22Rv1 (cell line): ENCODE measurements around the gene TAGAP.

Experiments used
- H3K27ac ChIP-seq: fragments of 450-650 bp; 2 replicates; pipeline ENCODE4 v1.5.1; 2017
- ZFX ChIP-seq: fragments of 450-650 bp; IDR thresholded peaks from 2 replicates; pipeline ENCODE4 v1.6.1; 2017; ENCODE audit warnings: antibody characterized with exemption, borderline replicate concordance
- TF ChIP-seq, protein P1 (sequence below): fragments of 450-650 bp; IDR thresholded peaks from 2 replicates; pipeline ENCODE4 v1.5.1; 2017; ENCODE audit warnings: mild to moderate bottlenecking

TAGAP gene, protein sequence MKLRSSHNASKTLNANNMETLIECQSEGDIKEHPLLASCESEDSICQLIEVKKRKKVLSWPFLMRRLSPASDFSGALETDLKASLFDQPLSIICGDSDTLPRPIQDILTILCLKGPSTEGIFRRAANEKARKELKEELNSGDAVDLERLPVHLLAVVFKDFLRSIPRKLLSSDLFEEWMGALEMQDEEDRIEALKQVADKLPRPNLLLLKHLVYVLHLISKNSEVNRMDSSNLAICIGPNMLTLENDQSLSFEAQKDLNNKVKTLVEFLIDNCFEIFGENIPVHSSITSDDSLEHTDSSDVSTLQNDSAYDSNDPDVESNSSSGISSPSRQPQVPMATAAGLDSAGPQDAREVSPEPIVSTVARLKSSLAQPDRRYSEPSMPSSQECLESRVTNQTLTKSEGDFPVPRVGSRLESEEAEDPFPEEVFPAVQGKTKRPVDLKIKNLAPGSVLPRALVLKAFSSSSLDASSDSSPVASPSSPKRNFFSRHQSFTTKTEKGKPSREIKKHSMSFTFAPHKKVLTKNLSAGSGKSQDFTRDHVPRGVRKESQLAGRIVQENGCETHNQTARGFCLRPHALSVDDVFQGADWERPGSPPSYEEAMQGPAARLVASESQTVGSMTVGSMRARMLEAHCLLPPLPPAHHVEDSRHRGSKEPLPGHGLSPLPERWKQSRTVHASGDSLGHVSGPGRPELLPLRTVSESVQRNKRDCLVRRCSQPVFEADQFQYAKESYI

DNA sequence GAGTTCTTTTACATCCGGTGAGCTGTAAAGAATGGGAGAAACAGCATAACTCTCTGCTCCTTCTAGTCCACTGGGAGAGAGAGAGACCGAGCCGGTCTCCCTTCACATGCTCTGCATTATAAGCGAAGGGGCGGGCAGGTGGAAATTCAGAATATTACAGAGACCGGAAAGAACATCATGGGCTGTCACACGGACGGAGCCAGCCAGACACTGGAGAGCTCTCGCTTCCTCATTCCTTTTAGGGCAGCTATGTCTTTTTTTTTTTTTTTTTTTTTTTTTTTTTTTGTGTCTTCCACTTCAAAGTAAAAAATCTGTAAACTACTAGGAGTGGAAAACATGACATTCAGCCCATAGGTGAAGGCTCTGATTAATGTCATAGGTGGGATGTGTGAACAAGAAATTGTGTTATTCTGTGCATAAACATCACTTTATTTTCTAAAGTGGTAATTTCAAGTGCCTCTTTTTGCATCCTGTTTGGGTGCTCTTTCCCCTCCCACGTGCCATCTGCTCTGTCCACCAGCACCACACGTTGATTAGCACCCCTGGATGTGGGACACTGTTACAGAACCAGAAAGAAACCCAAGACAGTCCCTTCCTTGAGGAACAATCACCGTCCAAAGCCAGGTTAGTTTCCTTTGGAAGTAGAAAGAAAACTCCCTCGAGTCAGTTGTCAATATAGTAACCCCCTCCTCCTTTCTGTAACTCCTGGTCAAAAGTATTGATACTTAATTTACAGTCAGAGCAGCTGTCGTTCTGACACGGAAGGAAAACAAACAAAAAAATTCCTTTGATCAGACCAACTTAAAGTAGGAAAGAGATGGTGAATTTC, at the start of gene TAGAP:
Gene TAGAP (minus strand): TSS at position 93 of the 829 bp plus-strand sequence. CDS start 845 bp downstream, outside the sequence.
- TF ChIP-seq ZFX = no peak
- TF ChIP-seq, protein P1, sequence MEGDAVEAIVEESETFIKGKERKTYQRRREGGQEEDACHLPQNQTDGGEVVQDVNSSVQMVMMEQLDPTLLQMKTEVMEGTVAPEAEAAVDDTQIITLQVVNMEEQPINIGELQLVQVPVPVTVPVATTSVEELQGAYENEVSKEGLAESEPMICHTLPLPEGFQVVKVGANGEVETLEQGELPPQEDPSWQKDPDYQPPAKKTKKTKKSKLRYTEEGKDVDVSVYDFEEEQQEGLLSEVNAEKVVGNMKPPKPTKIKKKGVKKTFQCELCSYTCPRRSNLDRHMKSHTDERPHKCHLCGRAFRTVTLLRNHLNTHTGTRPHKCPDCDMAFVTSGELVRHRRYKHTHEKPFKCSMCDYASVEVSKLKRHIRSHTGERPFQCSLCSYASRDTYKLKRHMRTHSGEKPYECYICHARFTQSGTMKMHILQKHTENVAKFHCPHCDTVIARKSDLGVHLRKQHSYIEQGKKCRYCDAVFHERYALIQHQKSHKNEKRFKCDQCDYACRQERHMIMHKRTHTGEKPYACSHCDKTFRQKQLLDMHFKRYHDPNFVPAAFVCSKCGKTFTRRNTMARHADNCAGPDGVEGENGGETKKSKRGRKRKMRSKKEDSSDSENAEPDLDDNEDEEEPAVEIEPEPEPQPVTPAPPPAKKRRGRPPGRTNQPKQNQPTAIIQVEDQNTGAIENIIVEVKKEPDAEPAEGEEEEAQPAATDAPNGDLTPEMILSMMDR = no peak
- H3K27ac ChIP-seq = no peak within 1 kb of the TSS

DNA sequence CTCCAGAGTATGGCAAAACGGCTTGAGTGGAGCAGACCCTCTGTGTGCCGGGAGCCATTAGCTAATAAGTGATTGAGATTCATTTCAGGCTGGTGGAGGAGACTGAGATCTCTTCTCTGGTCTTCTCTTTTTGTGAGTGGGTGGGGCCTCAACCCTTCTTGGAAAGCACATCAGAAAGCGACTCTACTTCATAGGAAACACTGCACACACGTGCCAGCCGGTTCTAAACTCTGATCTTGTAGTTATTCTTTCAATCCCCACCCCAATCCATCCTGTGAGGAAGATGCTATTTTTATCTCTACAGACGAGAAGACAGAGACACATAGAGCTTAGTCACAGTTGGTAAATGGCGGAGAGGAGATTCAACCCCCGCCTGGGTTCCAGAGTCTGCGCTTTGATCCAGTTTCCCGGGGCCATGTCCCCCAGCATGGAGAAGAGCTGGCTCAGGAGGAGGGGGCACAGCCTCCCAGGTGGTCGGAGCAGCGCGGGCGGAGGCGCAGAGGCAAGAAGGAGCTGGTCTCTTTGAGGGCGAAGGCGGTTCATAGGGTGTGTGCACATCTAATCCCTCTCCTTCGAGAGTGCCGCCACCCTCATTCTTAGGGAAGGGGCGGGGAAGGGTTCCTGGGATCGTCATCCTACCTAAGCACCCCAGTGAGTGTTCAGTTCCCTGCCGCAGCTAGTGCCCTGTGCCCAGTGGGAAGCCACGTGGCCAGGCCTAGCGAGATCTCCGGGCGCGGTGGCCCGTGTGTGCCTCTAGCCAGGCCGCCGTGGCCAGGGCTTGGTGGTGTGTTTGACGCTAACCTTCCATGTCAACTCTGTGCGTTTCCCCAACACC, 49.0 kb upstream of the TAGAP start:
- no peak overlapping the region for H3K27ac ChIP-seq
- TF ChIP-seq ZFX = no peak

DNA sequence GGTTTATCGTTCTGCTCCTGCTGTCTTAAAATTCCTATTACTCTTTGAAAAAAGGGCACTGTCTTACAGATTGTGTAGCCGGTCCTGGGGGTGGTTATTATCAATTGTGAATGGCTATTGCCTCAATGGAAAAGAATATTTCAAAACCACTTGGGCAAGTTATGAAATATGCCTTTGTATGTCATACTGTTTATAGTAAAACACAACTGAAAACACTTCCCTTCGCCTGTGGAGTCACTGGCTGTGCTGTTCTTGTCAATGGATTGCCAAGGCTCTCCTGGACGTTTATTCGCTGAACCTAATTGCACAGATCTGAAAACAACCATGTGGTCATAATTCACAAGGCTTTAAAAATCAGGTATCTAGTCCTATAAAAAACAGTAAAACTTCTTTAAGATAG, 47.8 kb upstream of the TAGAP start:
- no peak for TF ChIP-seq ZFX
- TF ChIP-seq, protein P1 = no peak
- no peak overlapping the region for H3K27ac ChIP-seq

DNA sequence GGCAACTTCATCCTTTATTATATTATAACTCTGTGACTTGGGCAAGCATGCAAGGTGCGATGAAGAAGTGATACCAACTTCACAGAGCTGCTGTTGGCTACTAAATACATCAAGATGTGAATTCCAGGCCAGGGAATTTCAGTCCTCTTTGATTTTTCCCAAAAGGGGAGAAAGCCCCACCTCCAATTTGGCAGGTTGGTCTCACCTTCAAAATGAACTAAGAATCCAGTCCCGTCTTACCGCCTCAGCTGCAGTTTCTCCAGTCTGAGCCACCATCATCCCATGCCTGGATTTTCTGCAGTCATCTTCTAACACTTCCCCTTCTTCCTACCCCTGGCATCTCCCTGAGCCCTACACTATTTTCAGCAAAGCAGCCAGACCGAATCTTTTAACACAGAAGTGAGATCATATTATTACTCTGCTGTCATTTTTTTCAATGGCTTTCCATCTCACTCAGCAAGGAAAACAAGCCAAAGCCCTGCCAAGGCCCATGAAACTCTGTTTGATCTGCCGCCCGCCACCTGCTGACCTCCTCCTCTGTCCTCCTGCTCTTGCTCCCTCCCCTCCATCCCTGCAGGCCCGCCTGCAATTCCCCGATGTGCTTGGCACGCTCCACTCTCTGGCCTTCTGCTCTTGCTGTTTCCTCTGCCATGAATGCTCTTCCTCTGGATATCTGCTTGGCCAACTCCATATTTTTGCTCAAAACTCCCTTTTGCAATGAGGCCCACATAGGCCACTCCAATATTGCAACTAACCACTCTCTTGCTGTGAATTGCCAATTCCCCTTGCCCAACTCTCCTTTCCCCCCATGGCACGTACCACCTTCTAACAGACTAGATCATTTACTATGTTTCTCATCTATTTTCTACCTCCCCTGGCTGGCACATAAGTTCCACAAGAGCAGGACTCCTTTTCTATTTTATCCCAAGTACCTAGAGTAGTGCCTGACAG, 46.0 kb upstream of the TAGAP start:
- TF ChIP-seq, protein P1 = no peak
- TF ChIP-seq ZFX = no peak
- no peak overlapping the region for H3K27ac ChIP-seq

DNA sequence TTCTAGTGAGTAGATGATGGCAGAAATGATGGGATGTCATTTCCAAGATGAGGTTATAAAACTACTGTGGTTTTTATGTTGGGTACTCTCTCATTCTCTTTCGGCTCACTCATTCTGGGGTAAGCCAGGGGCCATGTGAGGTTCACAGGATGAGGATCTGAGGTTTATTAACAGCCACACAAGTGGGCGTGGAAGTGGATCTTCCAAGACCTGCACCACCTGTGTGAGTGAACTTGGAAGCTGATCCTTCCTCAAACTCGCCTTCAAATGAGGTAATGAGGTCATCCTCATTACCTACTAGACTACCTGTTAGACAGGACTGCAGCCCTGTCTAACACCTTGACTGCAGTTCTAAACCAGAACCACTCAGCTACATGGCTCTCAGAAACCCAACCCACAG, 45.1 kb upstream of the TAGAP start:
- H3K27ac ChIP-seq = no peak overlapping the region
- TF ChIP-seq, protein P1 = no peak
- no peak for TF ChIP-seq ZFX

DNA sequence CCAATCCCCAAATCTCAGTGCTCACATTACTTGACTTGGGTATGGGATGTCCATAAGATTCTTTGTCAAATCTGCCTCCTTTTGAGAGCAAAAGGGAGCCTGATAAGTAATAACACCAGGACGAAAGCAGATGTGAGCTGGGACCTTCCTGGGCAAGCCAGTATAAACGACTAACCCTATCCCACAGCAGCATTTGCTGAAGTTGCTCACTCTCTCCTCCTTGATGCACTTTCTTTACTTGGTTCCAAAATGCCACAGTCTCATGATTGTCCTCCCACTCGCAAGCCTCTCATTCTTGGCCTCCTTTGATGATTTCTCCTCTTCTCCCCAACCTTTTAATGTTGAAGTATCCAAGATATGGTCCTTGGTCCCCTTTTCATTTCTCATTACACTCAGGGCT, 44.7 kb upstream of the TAGAP start:
- TF ChIP-seq, protein P1 = no peak
- no peak overlapping the region for H3K27ac ChIP-seq
